ENCODE data around the gene NT5E. TPM values are rescaled to one million over a fixed set of nuclear protein-coding genes. Genes with fewer than 3 reads are reported as not detected.

NT5E gene
- total RNA-seq, 1 donor from 2014 or later: 22.8 TPM

- DNase-seq (ENCODE audit: low spot score): no peak
Measured at GRCh38 chr6:85421972-85422371, 27.9 kb upstream of the NT5E start.

- no peak for DNase-seq (ENCODE audit: low spot score)
Measured at GRCh38 chr6:85422996-85423395, 26.9 kb upstream of the NT5E start.

GRCh38 chr6:85424981-85425380 lies 24.9 kb upstream of the NT5E start:
- DNase-seq (ENCODE audit: low spot score): no peak

- DNase-seq (ENCODE audit: low spot score): no peak
Measured at GRCh38 chr6:85425997-85426396, 23.9 kb upstream of the NT5E start.

GRCh38 chr6:85428486-85428885 lies 21.4 kb upstream of the NT5E start:
- no peak for DNase-seq (ENCODE audit: low spot score)

- DNase-seq (ENCODE audit: low spot score): no peak
Measured at GRCh38 chr6:85429346-85429745, 20.5 kb upstream of the NT5E start.

GRCh38 chr6:85431271-85431670 lies 18.6 kb upstream of the NT5E start:
- DNase-seq (ENCODE audit: low spot score): no peak

- DNase-seq (ENCODE audit: low spot score): no peak
Measured at GRCh38 chr6:85432554-85432953, 17.3 kb upstream of the NT5E start.

GRCh38 chr6:85435851-85436250 lies 14.0 kb upstream of the NT5E start:
- DNase-seq (ENCODE audit: low spot score): no peak

GRCh38 chr6:85436411-85436810 lies 13.5 kb upstream of the NT5E start:
- DNase-seq (ENCODE audit: low spot score): no peak

- no peak for DNase-seq (ENCODE audit: low spot score)
Measured at GRCh38 chr6:85436939-85437495, 12.9 kb upstream of the NT5E start.

- DNase-seq (ENCODE audit: low spot score): no peak
Measured at GRCh38 chr6:85443349-85444117, 6.3 kb upstream of the NT5E start.

- DNase-seq (ENCODE audit: low spot score): peak; percentile 57
Measured at GRCh38 chr6:85449388-85449817, 480 bp upstream of the NT5E start.

GRCh38 chr6:85451565-85452306 lies 1.9 kb downstream of the NT5E start:
- DNase-seq (ENCODE audit: low spot score): no peak

GRCh38 chr6:85452441-85452881 lies 2.6 kb downstream of the NT5E start:
- DNase-seq (ENCODE audit: low spot score): no peak

- DNase-seq (ENCODE audit: low spot score): no peak
Measured at GRCh38 chr6:85453052-85453451, 3.2 kb downstream of the NT5E start.

- no peak for DNase-seq (ENCODE audit: low spot score)
Measured at GRCh38 chr6:85453490-85453889, 3.6 kb downstream of the NT5E start.

- DNase-seq (ENCODE audit: low spot score): no peak
Measured at GRCh38 chr6:85455471-85456026, 5.7 kb downstream of the NT5E start.

GRCh38 chr6:85456782-85457181 lies 6.9 kb downstream of the NT5E start:
- DNase-seq (ENCODE audit: low spot score): no peak

- no peak for DNase-seq (ENCODE audit: low spot score)
Measured at GRCh38 chr6:85458184-85458583, 8.3 kb downstream of the NT5E start.

- DNase-seq (ENCODE audit: low spot score): no peak
Measured at GRCh38 chr6:85458782-85459181, 8.9 kb downstream of the NT5E start.

- no peak for DNase-seq (ENCODE audit: low spot score)
Measured at GRCh38 chr6:85459224-85459901, 9.5 kb downstream of the NT5E start.

Data from ureter (tissue), 1 donor.